Loucy (cell line): ENCODE data around the gene GPR151.

ENCODE experiments used
- H2AFZ ChIP-seq: fragments of 200-600 bp; sonication (generic); 2 replicates; pipeline ENCODE4 v1.6.0; 2016; ENCODE audit warnings: antibody characterized with exemption, mild to moderate bottlenecking, low read length, moderate library complexity
- H3F3A ChIP-seq: fragments of 200-600 bp; 2 replicates; pipeline ENCODE4 v1.6.0; 2016; ENCODE audit warnings: antibody characterized with exemption, low read depth, mild to moderate bottlenecking
- H3K27me3 ChIP-seq: fragments of 200-600 bp; sonication (generic); 2 replicates; pipeline ENCODE4 v1.6.1; 2014; ENCODE audit warnings: low read length, mild to moderate bottlenecking; ENCODE audit not compliant: insufficient read depth, poor library complexity, severe bottlenecking
- H3K36me3 ChIP-seq: fragments of 200-600 bp; sonication (generic); 2 replicates; pipeline ENCODE4 v1.6.1; 2016; ENCODE audit warnings: low read length; ENCODE audit not compliant: insufficient read depth
- H3K4me1 ChIP-seq: fragments of 200-600 bp; sonication (generic); 2 replicates; pipeline ENCODE4 v1.5.1; 2014; ENCODE audit warnings: low read length, mild to moderate bottlenecking; ENCODE audit not compliant: insufficient read depth, poor library complexity, severe bottlenecking
- H3K4me2 ChIP-seq: fragments of 200-600 bp; sonication (generic); 2 replicates; pipeline ENCODE4 v1.6.0; 2014; ENCODE audit warnings: antibody characterized with exemption, low read length, low read depth, mild to moderate bottlenecking; ENCODE audit not compliant: poor library complexity, severe bottlenecking
- H3K4me3 ChIP-seq: fragments of 200-600 bp; sonication (generic); 2 replicates; pipeline ENCODE4 v1.5.1; 2014; ENCODE audit warnings: low read length, mild to moderate bottlenecking, mixed read lengths; ENCODE audit not compliant: poor library complexity, severe bottlenecking
- H3K79me2 ChIP-seq: fragments of 200-600 bp; sonication (generic); 2 replicates; pipeline ENCODE4 v1.6.1; 2014; ENCODE audit warnings: low read length; ENCODE audit not compliant: insufficient read depth
- H3K9ac ChIP-seq: fragments of 200-600 bp; sonication (generic); 2 replicates; pipeline ENCODE4 v1.6.0; 2014; ENCODE audit warnings: mild to moderate bottlenecking, low read depth, low read length, moderate library complexity; ENCODE audit not compliant: poor library complexity, severe bottlenecking
- H3K9me2 ChIP-seq: fragments of 200-600 bp; sonication (generic); replicated peaks from 2 replicates; pipeline ENCODE4 v1.6.1; 2016; ENCODE audit warnings: low read depth, low read length, mixed read lengths
- H3K9me3 ChIP-seq: fragments of 200-600 bp; sonication (generic); 2 replicates; pipeline ENCODE4 v1.6.1; 2014; ENCODE audit warnings: mild to moderate bottlenecking, antibody characterized with exemption, low read length, low read depth; ENCODE audit not compliant: insufficient read depth
- H4K20me1 ChIP-seq: fragments of 200-600 bp; sonication (generic); 2 replicates; pipeline ENCODE4 v1.6.0; 2014; ENCODE audit warnings: antibody characterized with exemption, low read length, mild to moderate bottlenecking; ENCODE audit not compliant: insufficient read depth, poor library complexity, severe bottlenecking
- EZH2phosphoT487 ChIP-seq: fragments of 200-600 bp; IDR thresholded peaks from 2 replicates; pipeline ENCODE4 v1.6.1; 2018; ENCODE audit warnings: antibody characterized with exemption, mild to moderate bottlenecking, moderate library complexity, borderline replicate concordance
- TF ChIP-seq, protein P1 (sequence below): fragments of 200-600 bp; sonication (generic); conservative IDR thresholded peaks from 2 replicates; pipeline ENCODE4 v1.5.1; 2014; ENCODE audit warnings: mild to moderate bottlenecking, antibody characterized with exemption, low read length

GPR151 gene

DNA sequence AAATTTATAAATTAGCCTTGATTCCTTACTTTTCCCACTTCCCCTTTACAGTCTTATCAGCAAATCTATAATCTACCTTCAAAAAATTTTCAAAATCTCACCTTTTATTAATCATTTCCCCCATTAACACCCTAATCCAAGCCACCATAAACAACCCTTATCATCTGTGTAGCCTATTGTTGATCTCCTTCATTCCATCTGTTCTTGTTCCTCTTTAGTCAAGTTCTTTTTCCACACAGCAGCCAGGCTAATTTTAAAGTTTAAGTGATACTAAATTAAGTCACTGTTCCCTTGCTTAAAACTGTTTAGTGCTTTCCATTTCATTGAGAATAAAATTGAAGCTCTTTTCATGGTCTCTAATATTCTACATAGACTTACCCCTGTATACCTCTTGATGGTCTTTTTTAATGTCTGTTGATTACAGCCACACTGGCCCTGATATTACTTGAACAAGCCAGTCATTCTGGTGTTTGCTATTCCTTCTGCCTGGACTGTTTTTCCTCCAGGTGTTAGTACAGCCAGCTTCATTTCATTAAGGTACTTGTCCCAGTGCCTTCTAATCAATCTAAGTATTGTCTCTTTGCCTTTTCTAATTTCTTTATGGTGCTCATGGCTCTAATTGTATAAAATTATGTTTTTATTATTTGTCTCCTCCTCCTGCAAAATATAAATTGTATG, 31.1 kb downstream of the GPR151 start:
- H3F3A ChIP-seq = no peaks in the 10 kb centered on the region
- no peaks in the 10 kb centered on the region for H4K20me1 ChIP-seq
- H3K4me1 ChIP-seq = no peaks in the 10 kb centered on the region
- no peak overlapping the region for H3K9ac ChIP-seq
- TF ChIP-seq, protein P1, sequence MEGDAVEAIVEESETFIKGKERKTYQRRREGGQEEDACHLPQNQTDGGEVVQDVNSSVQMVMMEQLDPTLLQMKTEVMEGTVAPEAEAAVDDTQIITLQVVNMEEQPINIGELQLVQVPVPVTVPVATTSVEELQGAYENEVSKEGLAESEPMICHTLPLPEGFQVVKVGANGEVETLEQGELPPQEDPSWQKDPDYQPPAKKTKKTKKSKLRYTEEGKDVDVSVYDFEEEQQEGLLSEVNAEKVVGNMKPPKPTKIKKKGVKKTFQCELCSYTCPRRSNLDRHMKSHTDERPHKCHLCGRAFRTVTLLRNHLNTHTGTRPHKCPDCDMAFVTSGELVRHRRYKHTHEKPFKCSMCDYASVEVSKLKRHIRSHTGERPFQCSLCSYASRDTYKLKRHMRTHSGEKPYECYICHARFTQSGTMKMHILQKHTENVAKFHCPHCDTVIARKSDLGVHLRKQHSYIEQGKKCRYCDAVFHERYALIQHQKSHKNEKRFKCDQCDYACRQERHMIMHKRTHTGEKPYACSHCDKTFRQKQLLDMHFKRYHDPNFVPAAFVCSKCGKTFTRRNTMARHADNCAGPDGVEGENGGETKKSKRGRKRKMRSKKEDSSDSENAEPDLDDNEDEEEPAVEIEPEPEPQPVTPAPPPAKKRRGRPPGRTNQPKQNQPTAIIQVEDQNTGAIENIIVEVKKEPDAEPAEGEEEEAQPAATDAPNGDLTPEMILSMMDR = no peak
- no peak for TF ChIP-seq EZH2phosphoT487
- no peak overlapping the region for H2AFZ ChIP-seq
- no peak overlapping the region for H3K4me3 ChIP-seq
- H3K36me3 ChIP-seq = peaks cover 87% of the 10 kb centered on the region
- H3K79me2 ChIP-seq = no peaks in the 10 kb centered on the region
- no peaks in the 10 kb centered on the region for H3K27me3 ChIP-seq
- H3K4me2 ChIP-seq = no peak overlapping the region
- no peaks in the 10 kb centered on the region for H3K9me3 ChIP-seq
- H3K9me2 ChIP-seq = no peaks in the 10 kb centered on the region

DNA sequence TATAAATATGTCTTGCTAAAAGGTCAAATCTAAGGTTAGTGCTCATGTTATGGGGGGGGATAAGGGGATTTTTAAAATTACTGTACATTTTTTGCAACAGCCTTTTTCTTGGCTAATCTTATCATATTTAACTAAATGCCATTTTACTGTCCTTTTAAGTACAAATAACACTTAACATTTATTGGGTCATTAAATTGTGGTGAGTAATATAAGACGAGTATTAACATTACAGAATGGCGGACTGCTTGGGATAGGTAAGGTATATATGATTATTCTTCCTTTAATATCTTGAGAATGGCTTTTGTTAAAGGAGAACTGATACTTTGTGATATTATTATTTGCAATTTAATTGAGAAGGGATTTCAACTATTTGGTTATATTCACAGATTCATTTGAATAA, 33.2 kb downstream of the GPR151 start:
- no peak overlapping the region for H2AFZ ChIP-seq
- H3K9me2 ChIP-seq = no peaks in the 10 kb centered on the region
- H3K79me2 ChIP-seq = no peaks in the 10 kb centered on the region
- H3K4me3 ChIP-seq = no peak overlapping the region
- no peak overlapping the region for H3K9ac ChIP-seq
- H3K4me1 ChIP-seq = no peaks in the 10 kb centered on the region
- H3F3A ChIP-seq = no peaks in the 10 kb centered on the region
- TF ChIP-seq, protein P1 = no peak
- no peak for TF ChIP-seq EZH2phosphoT487
- H3K4me2 ChIP-seq = no peak overlapping the region
- H3K36me3 ChIP-seq = peaks cover 93% of the 10 kb centered on the region
- H4K20me1 ChIP-seq = no peaks in the 10 kb centered on the region
- no peaks in the 10 kb centered on the region for H3K9me3 ChIP-seq
- H3K27me3 ChIP-seq = no peaks in the 10 kb centered on the region

DNA sequence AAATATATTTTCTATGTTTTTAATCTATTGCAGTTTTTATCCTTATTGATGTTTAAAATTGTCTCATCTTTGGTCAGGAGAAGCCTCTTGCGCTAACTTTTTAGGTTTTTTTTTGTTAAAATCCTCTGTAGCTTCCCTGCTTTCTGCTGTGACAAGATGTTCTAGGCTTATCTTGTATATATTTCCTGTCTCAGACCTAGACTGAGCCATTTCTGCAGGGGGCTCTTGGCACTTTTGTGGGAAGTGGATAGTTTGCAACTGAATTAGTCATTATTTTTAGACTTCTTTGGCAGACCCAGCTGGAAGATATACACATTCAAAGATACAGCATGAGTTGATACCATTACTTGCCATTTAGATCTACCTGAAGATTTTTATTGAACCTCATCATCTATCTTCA, 40.1 kb downstream of the GPR151 start:
- H3K4me3 ChIP-seq = no peak overlapping the region
- TF ChIP-seq EZH2phosphoT487 = no peak
- TF ChIP-seq, protein P1 = no peak
- no peaks in the 10 kb centered on the region for H3K4me1 ChIP-seq
- H3K79me2 ChIP-seq = no peaks in the 10 kb centered on the region; the same call in 1 of the 2 replicates
- peaks cover 87% of the 10 kb centered on the region for H3K36me3 ChIP-seq
- H3K9ac ChIP-seq = no peak overlapping the region
- H2AFZ ChIP-seq = no peak overlapping the region
- H4K20me1 ChIP-seq = peaks cover 10% of the 10 kb centered on the region
- H3K9me3 ChIP-seq = no peaks in the 10 kb centered on the region
- no peaks in the 10 kb centered on the region for H3K27me3 ChIP-seq
- H3K9me2 ChIP-seq = no peaks in the 10 kb centered on the region
- H3F3A ChIP-seq = no peaks in the 10 kb centered on the region
- no peak overlapping the region for H3K4me2 ChIP-seq
